ENCODE measurements around the gene REEP5.
"Not testable (repeated sequence)": the region's sequence is repeated elsewhere in the genome, so short reads cannot be mapped to it uniquely, and the experiment has no call there.

REEP5 gene

GRCh38 chr5:112908854-112909253, 13.2 kb downstream of the REEP5 start:
- H3K9me3 ChIP-seq (ENCODE audit: control insufficient read depth, low read length), result no peaks in the 10 kb centered on the region
- H3K27me3 ChIP-seq (replicated peaks; ENCODE audit: control insufficient read depth, insufficient read depth, low read length), result no peaks in the 10 kb centered on the region
- peaks cover 47% of the 10 kb centered on the region for H3K36me3 ChIP-seq (ENCODE audit: control insufficient read depth, insufficient read depth, low read length, severe bottlenecking)
- no peak for DNase-seq (ENCODE audit: low read depth)
- H3K9ac ChIP-seq (ENCODE audit: low read length), result no peak overlapping the region
- H3K4me3 ChIP-seq (ENCODE audit: low read length), result no peak overlapping the region
- H3K4me1 ChIP-seq (ENCODE audit: control insufficient read depth, insufficient read depth, low read length), result peaks cover 14% of the 10 kb centered on the region

- Histone ChIP-seq H3K9me3 (ENCODE audit: control insufficient read depth, low read length) (no peaks in the 10 kb centered on the region), H3K4me1 (ENCODE audit: control insufficient read depth, insufficient read depth, low read length) (peaks cover 9% of the 10 kb centered on the region), H3K36me3 (ENCODE audit: control insufficient read depth, insufficient read depth, low read length, severe bottlenecking) (peaks cover 48% of the 10 kb centered on the region), H3K27me3 (replicated peaks; ENCODE audit: control insufficient read depth, insufficient read depth, low read length) (no peaks in the 10 kb centered on the region), H3K9ac (ENCODE audit: low read length) (no peak overlapping the region), H3K4me3 (ENCODE audit: low read length) (no peak overlapping the region)
- no peak for DNase-seq (ENCODE audit: low read depth)
Observed at GRCh38 chr5:112907166-112907631, 14.8 kb downstream of the REEP5 start.

- DNase-seq (ENCODE audit: low read depth), result no peak
- no peak overlapping the region for H3K9ac ChIP-seq (ENCODE audit: low read length)
- peaks cover 48% of the 10 kb centered on the region for H3K36me3 ChIP-seq (ENCODE audit: control insufficient read depth, insufficient read depth, low read length, severe bottlenecking)
- no peaks in the 10 kb centered on the region for H3K27me3 ChIP-seq (replicated peaks; ENCODE audit: control insufficient read depth, insufficient read depth, low read length)
- no peaks in the 10 kb centered on the region for H3K9me3 ChIP-seq (ENCODE audit: control insufficient read depth, low read length)
- H3K4me3 ChIP-seq (ENCODE audit: low read length), result no peak overlapping the region
- H3K4me1 ChIP-seq (ENCODE audit: control insufficient read depth, insufficient read depth, low read length), result peaks cover 9% of the 10 kb centered on the region
Observed at GRCh38 chr5:112906637-112907036, 15.4 kb downstream of the REEP5 start.

- DNase-seq (ENCODE audit: low read depth); H3K27me3 ChIP-seq (replicated peaks; ENCODE audit: control insufficient read depth, insufficient read depth, low read length): not testable (repeated sequence)
Observed at GRCh38 chr5:112904996-112905395, 17.0 kb downstream of the REEP5 start.

GRCh38 chr5:112902561-112902960, 19.5 kb downstream of the REEP5 start:
- no peaks in the 10 kb centered on the region for H3K9me3 ChIP-seq (ENCODE audit: control insufficient read depth, low read length)
- no peaks in the 10 kb centered on the region for H3K27me3 ChIP-seq (replicated peaks; ENCODE audit: control insufficient read depth, insufficient read depth, low read length)
- no peak for DNase-seq (ENCODE audit: low read depth)
- H3K4me1 ChIP-seq (ENCODE audit: control insufficient read depth, insufficient read depth, low read length), result peaks cover 10% of the 10 kb centered on the region
- peaks cover 62% of the 10 kb centered on the region for H3K36me3 ChIP-seq (ENCODE audit: control insufficient read depth, insufficient read depth, low read length, severe bottlenecking)
- no peak overlapping the region for H3K4me3 ChIP-seq (ENCODE audit: low read length)
- no peak overlapping the region for H3K9ac ChIP-seq (ENCODE audit: low read length)

More at GRCh38 chr5:112904996-112905395, 17.0 kb downstream of the REEP5 start:
- H3K4me1 ChIP-seq (ENCODE audit: control insufficient read depth, insufficient read depth, low read length); H3K9ac ChIP-seq (ENCODE audit: low read length); H3K4me3 ChIP-seq (ENCODE audit: low read length); H3K9me3 ChIP-seq (ENCODE audit: control insufficient read depth, low read length): not testable (repeated sequence)
- peaks cover 54% of the 10 kb centered on the region for H3K36me3 ChIP-seq (ENCODE audit: control insufficient read depth, insufficient read depth, low read length, severe bottlenecking)

GRCh38 chr5:112895682-112896081, 26.3 kb downstream of the REEP5 start:
- peaks cover 12% of the 10 kb centered on the region for H3K4me1 ChIP-seq (ENCODE audit: control insufficient read depth, insufficient read depth, low read length)
- H3K9ac ChIP-seq (ENCODE audit: low read length), result no peak overlapping the region
- no peak for DNase-seq (ENCODE audit: low read depth)
- no peak overlapping the region for H3K4me3 ChIP-seq (ENCODE audit: low read length)
- no peaks in the 10 kb centered on the region for H3K27me3 ChIP-seq (replicated peaks; ENCODE audit: control insufficient read depth, insufficient read depth, low read length)
- no peaks in the 10 kb centered on the region for H3K9me3 ChIP-seq (ENCODE audit: control insufficient read depth, low read length)
- H3K36me3 ChIP-seq (ENCODE audit: control insufficient read depth, insufficient read depth, low read length, severe bottlenecking), result peaks cover 67% of the 10 kb centered on the region

GRCh38 chr5:112892776-112893175, 29.3 kb downstream of the REEP5 start:
- Histone ChIP-seq H3K9ac (ENCODE audit: low read length) (no peak overlapping the region), H3K4me1 (ENCODE audit: control insufficient read depth, insufficient read depth, low read length) (peaks cover 6% of the 10 kb centered on the region), H3K27me3 (replicated peaks; ENCODE audit: control insufficient read depth, insufficient read depth, low read length) (no peaks in the 10 kb centered on the region), H3K4me3 (ENCODE audit: low read length) (no peak overlapping the region), H3K36me3 (ENCODE audit: control insufficient read depth, insufficient read depth, low read length, severe bottlenecking) (peaks cover 53% of the 10 kb centered on the region), H3K9me3 (ENCODE audit: control insufficient read depth, low read length) (no peaks in the 10 kb centered on the region)
- DNase-seq (ENCODE audit: low read depth), result no peak

GRCh38 chr5:112892066-112892465, 30.0 kb downstream of the REEP5 start:
- not testable (repeated sequence) for H3K4me3 ChIP-seq (ENCODE audit: low read length); H3K27me3 ChIP-seq (replicated peaks; ENCODE audit: control insufficient read depth, insufficient read depth, low read length); H3K9ac ChIP-seq (ENCODE audit: low read length); H3K4me1 ChIP-seq (ENCODE audit: control insufficient read depth, insufficient read depth, low read length); DNase-seq (ENCODE audit: low read depth); H3K9me3 ChIP-seq (ENCODE audit: control insufficient read depth, low read length)
- H3K36me3 ChIP-seq (ENCODE audit: control insufficient read depth, insufficient read depth, low read length, severe bottlenecking), result peaks cover 59% of the 10 kb centered on the region

GRCh38 chr5:112886975-112887374, 35.1 kb downstream of the REEP5 start:
- DNase-seq (ENCODE audit: low read depth), result no peak
- H3K36me3 ChIP-seq (ENCODE audit: control insufficient read depth, insufficient read depth, low read length, severe bottlenecking), result peaks cover 78% of the 10 kb centered on the region
- no peak overlapping the region for H3K9ac ChIP-seq (ENCODE audit: low read length)
- no peaks in the 10 kb centered on the region for H3K9me3 ChIP-seq (ENCODE audit: control insufficient read depth, low read length)
- no peaks in the 10 kb centered on the region for H3K4me1 ChIP-seq (ENCODE audit: control insufficient read depth, insufficient read depth, low read length)
- no peaks in the 10 kb centered on the region for H3K27me3 ChIP-seq (replicated peaks; ENCODE audit: control insufficient read depth, insufficient read depth, low read length)
- no peak overlapping the region for H3K4me3 ChIP-seq (ENCODE audit: low read length)

- H3K9me3 ChIP-seq (ENCODE audit: control insufficient read depth, low read length), result no peaks in the 10 kb centered on the region
- H3K36me3 ChIP-seq (ENCODE audit: control insufficient read depth, insufficient read depth, low read length, severe bottlenecking), result peaks cover 89% of the 10 kb centered on the region
- no peaks in the 10 kb centered on the region for H3K27me3 ChIP-seq (replicated peaks; ENCODE audit: control insufficient read depth, insufficient read depth, low read length)
- no peak overlapping the region for H3K4me3 ChIP-seq (ENCODE audit: low read length)
- H3K4me1 ChIP-seq (ENCODE audit: control insufficient read depth, insufficient read depth, low read length), result no peaks in the 10 kb centered on the region
- no peak for DNase-seq (ENCODE audit: low read depth)
- no peak overlapping the region for H3K9ac ChIP-seq (ENCODE audit: low read length)
Observed at GRCh38 chr5:112885001-112885400, 37.0 kb downstream of the REEP5 start.

- Histone ChIP-seq H3K36me3 (ENCODE audit: control insufficient read depth, insufficient read depth, low read length, severe bottlenecking) (peaks cover 91% of the 10 kb centered on the region), H3K4me3 (ENCODE audit: low read length) (no peak overlapping the region)
Observed at GRCh38 chr5:112883192-112883591, 38.8 kb downstream of the REEP5 start.

GRCh38 chr5:112880219-112880964, 41.6 kb downstream of the REEP5 start:
- Histone ChIP-seq H3K27me3 (replicated peaks; ENCODE audit: control insufficient read depth, insufficient read depth, low read length) (no peaks in the 10 kb centered on the region), H3K4me1 (ENCODE audit: control insufficient read depth, insufficient read depth, low read length) (peaks cover 8% of the 10 kb centered on the region), H3K9ac (ENCODE audit: low read length) (no peak overlapping the region), H3K4me3 (ENCODE audit: low read length) (no peak overlapping the region), H3K36me3 (ENCODE audit: control insufficient read depth, insufficient read depth, low read length, severe bottlenecking) (peaks cover 79% of the 10 kb centered on the region), H3K9me3 (ENCODE audit: control insufficient read depth, low read length) (no peaks in the 10 kb centered on the region)
- DNase-seq (ENCODE audit: low read depth), result no peak

More at GRCh38 chr5:112883192-112883591, 38.8 kb downstream of the REEP5 start:
- no peak for DNase-seq (ENCODE audit: low read depth)
- H3K9ac ChIP-seq (ENCODE audit: low read length), result no peak overlapping the region
- H3K4me1 ChIP-seq (ENCODE audit: control insufficient read depth, insufficient read depth, low read length), result no peaks in the 10 kb centered on the region
- no peaks in the 10 kb centered on the region for H3K9me3 ChIP-seq (ENCODE audit: control insufficient read depth, low read length)
- H3K27me3 ChIP-seq (replicated peaks; ENCODE audit: control insufficient read depth, insufficient read depth, low read length), result no peaks in the 10 kb centered on the region

Data from adipocyte (in vitro differentiated cells).